ENCODE data around the gene PEX11A. TPM values are rescaled to one million over a fixed set of nuclear protein-coding genes. Genes with fewer than 3 reads are reported as not detected.
A peak's percentile ranks its signal among the peaks of the same experiment; 100 is the strongest.

Gene PEX11A
- total RNA-seq, 3 donors from 2014 or later, result 42.3 to 64.2 (median 46.1) TPM

- H3K27me3 ChIP-seq, result no peaks in the 10 kb centered on the region
- no peak overlapping the region for H3K27ac ChIP-seq
- no peaks in the 10 kb centered on the region for H3K4me1 ChIP-seq
- no peak for DNase-seq (ENCODE audit: low spot score in 2 of 2)
- H3K9me3 ChIP-seq, result no peaks in the 10 kb centered on the region
- no peaks in the 10 kb centered on the region for H3K36me3 ChIP-seq
- intact Hi-C loops (cut with DNase I; ENCODE audit: low total_unique reads), result no loop called here
- no peak for TF ChIP-seq POLR2AphosphoS5 (IDR thresholded peaks at IDR 0.05)
- TF ChIP-seq, protein P1, sequence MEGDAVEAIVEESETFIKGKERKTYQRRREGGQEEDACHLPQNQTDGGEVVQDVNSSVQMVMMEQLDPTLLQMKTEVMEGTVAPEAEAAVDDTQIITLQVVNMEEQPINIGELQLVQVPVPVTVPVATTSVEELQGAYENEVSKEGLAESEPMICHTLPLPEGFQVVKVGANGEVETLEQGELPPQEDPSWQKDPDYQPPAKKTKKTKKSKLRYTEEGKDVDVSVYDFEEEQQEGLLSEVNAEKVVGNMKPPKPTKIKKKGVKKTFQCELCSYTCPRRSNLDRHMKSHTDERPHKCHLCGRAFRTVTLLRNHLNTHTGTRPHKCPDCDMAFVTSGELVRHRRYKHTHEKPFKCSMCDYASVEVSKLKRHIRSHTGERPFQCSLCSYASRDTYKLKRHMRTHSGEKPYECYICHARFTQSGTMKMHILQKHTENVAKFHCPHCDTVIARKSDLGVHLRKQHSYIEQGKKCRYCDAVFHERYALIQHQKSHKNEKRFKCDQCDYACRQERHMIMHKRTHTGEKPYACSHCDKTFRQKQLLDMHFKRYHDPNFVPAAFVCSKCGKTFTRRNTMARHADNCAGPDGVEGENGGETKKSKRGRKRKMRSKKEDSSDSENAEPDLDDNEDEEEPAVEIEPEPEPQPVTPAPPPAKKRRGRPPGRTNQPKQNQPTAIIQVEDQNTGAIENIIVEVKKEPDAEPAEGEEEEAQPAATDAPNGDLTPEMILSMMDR (IDR thresholded peaks at IDR 0.05), result no peak
- no peak for TF ChIP-seq POLR2A (IDR thresholded peaks at IDR 0.05)
- H3K4me3 ChIP-seq, result no peak overlapping the region
These were observed 21.2 kb downstream of the PEX11A start for GRCh38 chr15:89669309-89669865.

GRCh38 chr15:89668171-89668570, 22.4 kb downstream of the PEX11A start:
- Histone ChIP-seq H3K27me3 (no peaks in the 10 kb centered on the region), H3K9me3 (no peaks in the 10 kb centered on the region), H3K36me3 (no peaks in the 10 kb centered on the region), H3K27ac (no peak overlapping the region), H3K4me1 (peaks cover 0 to 1% of the 10 kb centered on the region in 2 donors), H3K4me3 (no peak overlapping the region)
- intact Hi-C loops (cut with DNase I; ENCODE audit: low total_unique reads), result no loop called here
- TF ChIP-seq POLR2A (IDR thresholded peaks at IDR 0.05) (no peak), POLR2AphosphoS5 (IDR thresholded peaks at IDR 0.05) (no peak)
- TF ChIP-seq, protein P1 (IDR thresholded peaks at IDR 0.05), result no peak
- DNase-seq (ENCODE audit: low spot score in 2 of 2), result no peak

GRCh38 chr15:89667706-89667960, 22.9 kb downstream of the PEX11A start:
- intact Hi-C loops (cut with DNase I; ENCODE audit: low total_unique reads), result no loop called here
- H3K36me3 ChIP-seq, result no peaks in the 10 kb centered on the region
- no peak for TF ChIP-seq POLR2A (IDR thresholded peaks at IDR 0.05)
- TF ChIP-seq POLR2AphosphoS5 (IDR thresholded peaks at IDR 0.05), result no peak
- TF ChIP-seq, protein P1 (IDR thresholded peaks at IDR 0.05), result no peak
- H3K27ac ChIP-seq, result no peak overlapping the region
- H3K4me1 ChIP-seq, result peaks cover 0 to 7% of the 10 kb centered on the region in 2 donors
- no peak overlapping the region for H3K4me3 ChIP-seq
- H3K9me3 ChIP-seq, result no peaks in the 10 kb centered on the region
- no peak for DNase-seq (ENCODE audit: low spot score in 2 of 2)
- no peaks in the 10 kb centered on the region for H3K27me3 ChIP-seq

DNA sequence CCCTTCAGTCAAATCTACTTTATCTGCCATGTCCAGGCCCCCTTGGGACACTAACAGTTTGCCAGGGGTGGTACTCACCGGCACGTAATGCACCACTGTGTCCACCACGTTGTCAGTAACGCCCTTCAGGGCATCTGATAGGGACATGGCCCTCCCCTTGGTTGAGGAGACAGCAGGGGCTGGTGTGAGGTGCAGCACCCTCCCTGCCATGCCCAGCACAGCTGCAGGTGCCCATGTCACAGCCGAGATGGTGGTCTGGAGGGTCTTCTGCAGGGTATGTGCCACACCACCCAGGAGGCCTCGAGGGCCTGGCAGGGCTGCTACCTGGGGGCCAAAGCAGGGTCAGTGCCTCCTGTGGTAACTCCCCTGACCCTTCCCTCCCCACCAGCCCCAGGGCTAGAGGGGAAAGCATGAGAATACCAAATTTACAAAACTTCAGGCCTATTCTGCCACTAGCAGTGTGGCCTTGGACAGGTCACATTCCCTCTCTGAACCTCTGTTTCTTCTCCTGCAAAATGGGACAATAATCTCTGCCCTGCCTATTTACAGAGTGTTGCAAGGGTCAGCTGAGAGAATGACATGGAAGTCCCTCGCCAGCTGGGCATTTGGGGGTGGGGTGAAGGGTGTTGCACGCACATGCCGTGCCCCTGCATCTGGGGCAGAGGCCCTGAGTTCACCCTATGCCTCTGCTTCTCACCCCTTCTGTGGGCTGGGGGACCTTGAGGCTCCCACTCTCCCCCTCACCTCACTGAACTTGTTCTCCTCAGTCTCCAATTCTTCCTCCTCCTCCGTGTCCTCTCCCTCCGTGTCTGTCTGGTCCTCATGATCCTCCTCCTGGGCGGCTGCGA, 23.5 kb downstream of the PEX11A start:
- Histone ChIP-seq H3K36me3 (no peaks in the 10 kb centered on the region), H3K27me3 (no peaks in the 10 kb centered on the region), H3K4me1 (peaks cover 0 to 11% of the 10 kb centered on the region in 2 donors), H3K27ac (peak overlapping the region; percentile 90 to 95), H3K4me3 (no peak overlapping the region), H3K9me3 (no peaks in the 10 kb centered on the region)
- no peak for DNase-seq (ENCODE audit: low spot score in 2 of 2)
- no peak for TF ChIP-seq POLR2AphosphoS5 (IDR thresholded peaks at IDR 0.05)
- TF ChIP-seq POLR2A (IDR thresholded peaks at IDR 0.05), result no peak
- TF ChIP-seq, protein P1 (IDR thresholded peaks at IDR 0.05), result no peak
- intact Hi-C loops (cut with DNase I; ENCODE audit: low total_unique reads), result no loop called here

DNA sequence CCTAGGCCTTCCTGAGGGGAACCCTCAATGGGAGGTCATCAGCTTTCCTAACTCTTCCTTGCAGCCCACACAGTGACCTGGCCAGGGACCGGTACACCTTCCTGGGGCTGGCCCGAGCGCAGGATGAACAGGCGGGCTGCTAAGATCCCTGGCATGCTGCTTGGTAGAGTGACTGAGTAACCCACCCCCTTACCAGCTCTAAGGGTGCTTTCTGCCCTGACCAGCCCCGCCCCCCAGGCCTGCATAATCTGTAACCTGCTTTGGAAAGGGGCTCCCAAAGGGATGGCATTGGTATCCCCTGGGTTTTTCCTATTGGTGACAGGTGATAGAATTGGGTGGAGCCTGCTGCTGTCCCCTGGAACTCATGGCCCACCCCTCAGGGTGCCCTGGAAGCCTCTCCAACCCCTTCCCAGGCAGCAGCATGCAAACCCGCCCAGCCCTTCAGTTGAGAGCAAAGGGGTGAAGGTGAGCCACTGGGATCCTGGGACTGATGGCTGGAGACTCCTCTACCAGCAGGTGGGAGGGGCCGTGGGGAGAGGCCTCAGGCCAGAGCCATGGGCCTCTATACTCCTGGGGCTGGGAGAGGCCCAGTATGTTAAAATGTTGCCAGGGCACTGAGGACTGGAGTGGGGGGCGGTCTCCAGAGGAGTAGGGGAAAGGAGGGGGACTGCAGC, 24.2 kb downstream of the PEX11A start:
- Histone ChIP-seq H3K27me3 (no peaks in the 10 kb centered on the region), H3K9me3 (no peaks in the 10 kb centered on the region), H3K4me1 (peaks cover 0 to 11% of the 10 kb centered on the region in 2 donors), H3K27ac (peak overlapping the region; percentile 90 to 95), H3K36me3 (no peaks in the 10 kb centered on the region), H3K4me3 (peak overlapping the region; percentile 34 to 73 (median 53))
- DNase-seq (ENCODE audit: low spot score in 2 of 2), result no peak
- TF ChIP-seq, protein P1 (IDR thresholded peaks at IDR 0.05), result no peak
- TF ChIP-seq POLR2A (IDR thresholded peaks at IDR 0.05), result no peak
- no peak for TF ChIP-seq POLR2AphosphoS5 (IDR thresholded peaks at IDR 0.05)
- intact Hi-C loops (cut with DNase I; ENCODE audit: low total_unique reads), result no loop called here

All from breast epithelium (tissue), 4 donors.